Transverse colon (tissue), 4 donors: ENCODE data around the gene ZXDB.

ENCODE experiments used
- CTCF ChIP-seq, 5 experiments: fragments of 200-600 bp in 3 of 5; fragments of 450-650 bp in 2 of 5; sonication (generic) in 3 of 5; IDR thresholded peaks; 1 replicate in 2 of 5; 2 replicates in 3 of 5; pipeline ENCODE4 v1.5.1; 2016 to 2017; ENCODE audit warnings: antibody characterized with exemption in 5 of 5, inconsistent platforms in 3 of 5, mild to moderate bottlenecking in 2 of 5, moderate library complexity in 1 of 5
- EP300 ChIP-seq: sonication (generic); formaldehyde crosslinking; IDR thresholded peaks from one replicate; pipeline ENCODE4 v1.6.1; 2017; ENCODE audit warnings: antibody characterized with exemption, low read depth
- POLR2A ChIP-seq: fragments of 450-650 bp; IDR thresholded peaks from one replicate; pipeline ENCODE4 v1.6.1; 2016; ENCODE audit warnings: antibody characterized with exemption, mild to moderate bottlenecking, moderate library complexity
- POLR2AphosphoS5 ChIP-seq, 3 donors: sonication (generic); formaldehyde crosslinking; IDR thresholded peaks; one replicate each; pipeline ENCODE4 v1.6.1; 2016; ENCODE audit warnings: antibody characterized with exemption in 3 of 3

- TF ChIP-seq CTCF (IDR thresholded peaks at IDR 0.05) (no peak), EP300 (no peak), POLR2A (no peak), POLR2AphosphoS5 (IDR thresholded peaks at IDR 0.05) (no peak)
Observed at GRCh38 chrX:57643698-57644097, 51.9 kb downstream of the ZXDB start.
